NCI-H2107 treated with DMSO at 0.1 percent for 48 hours (cell line): ENCODE results near the gene ACSF3.

ENCODE experiments used
- DNase-seq: peaks from one replicate; lab custom pipeline; 2025; ENCODE audit not compliant: unreplicated experiment; lab: John Stamatoyannopoulos, UW

Gene ACSF3

DNA sequence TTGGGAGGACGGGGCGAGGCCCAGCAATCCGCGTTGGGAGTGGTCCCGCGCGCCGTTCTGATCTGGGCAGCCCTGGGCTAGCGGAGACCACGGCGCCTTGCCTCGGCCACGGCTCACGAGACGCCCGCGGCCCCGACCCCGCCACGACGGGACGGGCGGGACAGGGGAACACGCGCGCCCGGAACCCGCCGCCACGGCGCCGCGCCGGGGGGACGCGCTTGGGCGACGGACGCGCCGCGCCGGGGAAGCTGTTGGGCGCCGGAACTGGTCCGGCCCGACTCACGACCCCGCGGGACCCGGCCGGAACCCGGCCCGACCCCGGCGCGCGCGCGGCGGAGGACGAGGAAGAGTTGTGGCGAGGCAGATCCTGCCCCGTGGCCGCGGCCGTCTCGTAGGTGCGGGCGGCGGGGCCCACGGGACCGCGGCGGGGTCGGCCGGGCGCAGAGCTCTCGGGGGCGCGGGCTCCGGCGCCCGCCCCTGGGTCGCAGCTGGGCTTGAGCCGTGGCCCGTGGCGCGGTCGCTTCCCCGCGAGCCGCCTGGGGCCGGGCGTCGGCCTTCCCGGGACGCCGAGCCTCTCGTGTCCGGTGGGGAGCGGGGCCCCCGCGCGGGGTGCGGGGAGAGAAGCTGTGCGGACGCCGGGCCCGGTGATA is at the start of gene ACSF3:
ACSF3 (plus strand) TSS at position 251 of the 650 bp plus-strand sequence. CDS start 6,830 bp downstream, outside the sequence.
- no peak for DNase-seq

- no peak for DNase-seq
These were observed 49.1 kb upstream of the ACSF3 start for GRCh38 chr16:89044418-89045180.

GRCh38 chr16:89045181-89045815 is 48.4 kb upstream of the ACSF3 start:
- DNase-seq, result no peak

DNA sequence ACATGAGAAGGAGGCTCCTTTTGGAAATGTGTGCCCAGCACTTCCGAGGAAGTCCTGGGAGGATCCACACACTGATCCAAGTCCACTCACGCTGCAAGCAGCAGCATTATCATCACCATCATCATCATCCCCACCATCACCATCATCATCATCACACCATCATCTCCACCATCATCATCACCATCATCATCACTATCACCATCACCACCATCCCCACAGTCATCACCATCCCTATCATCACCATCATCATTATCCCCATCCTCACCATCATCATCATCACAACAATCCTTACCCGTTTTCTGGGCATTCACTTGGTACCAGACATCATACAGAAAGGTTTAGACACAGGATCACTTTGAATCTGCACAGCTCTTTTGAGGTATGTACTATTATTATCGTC is 47.8 kb upstream of the ACSF3 start:
- no peak for DNase-seq

DNA sequence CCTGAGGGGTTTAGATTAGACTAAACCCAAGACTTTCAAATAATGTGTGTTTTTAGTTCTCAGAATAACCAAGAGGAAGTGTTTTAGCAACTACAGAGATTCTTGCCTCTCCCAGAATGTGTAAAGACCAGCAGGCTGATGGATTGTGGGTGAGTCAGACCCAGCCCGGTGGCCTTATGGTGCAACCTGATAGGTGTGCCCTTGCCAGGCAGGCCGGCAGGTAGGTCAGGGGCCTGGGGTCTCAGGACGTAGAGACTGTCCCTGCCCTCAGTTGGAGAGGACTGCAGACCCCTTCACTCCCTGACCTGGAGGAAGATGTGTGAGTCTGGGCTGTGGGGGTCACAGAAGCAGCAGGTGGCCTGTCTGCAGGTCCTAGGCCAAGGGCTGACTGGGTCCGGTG is 47.2 kb upstream of the ACSF3 start:
- DNase-seq, result no peak

DNA sequence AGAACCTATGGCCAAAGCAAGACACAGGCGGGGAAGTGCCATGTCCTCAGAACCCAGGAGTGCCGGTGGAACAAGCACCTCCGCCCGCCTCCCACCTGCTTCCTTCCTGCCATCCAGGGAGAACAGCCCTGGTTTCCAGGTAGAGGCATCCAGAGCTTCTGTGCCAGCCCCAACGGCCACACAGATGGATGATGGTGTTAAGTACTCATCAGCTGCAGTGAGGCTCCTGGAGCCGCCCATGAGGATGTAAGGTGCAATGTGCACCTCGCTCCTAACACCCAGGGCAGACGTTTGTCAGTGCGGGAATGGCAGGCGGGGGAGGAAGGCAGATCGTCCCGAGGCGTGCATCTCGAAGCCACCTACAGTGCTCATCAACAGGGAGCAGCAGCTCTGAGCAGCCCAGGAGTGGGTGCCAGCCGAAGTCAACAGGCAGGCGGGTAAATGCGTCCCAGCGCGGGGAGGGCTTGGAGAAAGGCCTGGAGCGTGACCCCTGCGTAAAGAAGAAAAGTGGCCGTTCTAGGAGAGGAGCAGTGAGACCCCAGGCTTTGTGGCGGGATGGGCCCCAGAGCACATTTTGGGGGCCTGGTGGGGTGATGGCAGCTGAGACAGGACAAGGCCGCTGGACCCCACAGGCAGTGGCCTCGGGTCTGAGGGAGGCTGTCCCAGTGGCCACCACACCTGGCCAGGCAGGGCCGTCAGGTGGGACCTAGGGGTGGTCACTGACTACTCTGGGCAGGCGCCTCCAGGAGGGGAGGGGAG is 46.1 kb upstream of the ACSF3 start:
- no peak for DNase-seq

DNA sequence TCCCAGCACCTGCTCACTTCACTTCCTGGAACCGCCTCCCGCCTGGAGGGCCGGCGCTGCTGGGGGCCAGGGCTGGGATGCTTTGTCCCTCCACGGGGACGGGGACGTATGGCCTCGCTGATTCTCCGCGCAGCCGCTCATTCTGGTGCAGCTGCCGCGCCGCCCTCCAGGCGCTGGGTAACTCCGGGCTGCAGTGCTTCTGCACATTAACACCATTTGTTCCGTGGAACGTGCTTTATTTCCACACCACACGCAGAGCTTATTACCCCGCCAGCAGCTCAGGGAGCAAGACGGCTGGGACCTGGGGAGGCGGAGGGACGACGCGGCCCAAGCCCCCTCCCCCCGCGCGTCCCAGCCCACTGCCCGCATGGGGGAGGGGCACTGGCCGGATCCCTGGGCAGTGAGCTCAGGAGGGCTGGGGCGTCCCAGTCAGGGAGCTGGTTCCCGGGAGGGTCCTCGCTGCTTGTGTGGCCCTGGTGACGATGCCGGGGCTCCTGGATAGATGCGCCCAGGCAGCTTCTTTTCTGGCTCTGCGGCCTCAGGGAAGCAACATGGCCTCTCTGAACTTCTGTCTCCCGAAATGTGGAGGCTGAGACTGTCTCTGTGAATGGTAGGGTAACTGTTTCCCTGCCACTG is 45.4 kb upstream of the ACSF3 start:
- DNase-seq, result no peak

DNA sequence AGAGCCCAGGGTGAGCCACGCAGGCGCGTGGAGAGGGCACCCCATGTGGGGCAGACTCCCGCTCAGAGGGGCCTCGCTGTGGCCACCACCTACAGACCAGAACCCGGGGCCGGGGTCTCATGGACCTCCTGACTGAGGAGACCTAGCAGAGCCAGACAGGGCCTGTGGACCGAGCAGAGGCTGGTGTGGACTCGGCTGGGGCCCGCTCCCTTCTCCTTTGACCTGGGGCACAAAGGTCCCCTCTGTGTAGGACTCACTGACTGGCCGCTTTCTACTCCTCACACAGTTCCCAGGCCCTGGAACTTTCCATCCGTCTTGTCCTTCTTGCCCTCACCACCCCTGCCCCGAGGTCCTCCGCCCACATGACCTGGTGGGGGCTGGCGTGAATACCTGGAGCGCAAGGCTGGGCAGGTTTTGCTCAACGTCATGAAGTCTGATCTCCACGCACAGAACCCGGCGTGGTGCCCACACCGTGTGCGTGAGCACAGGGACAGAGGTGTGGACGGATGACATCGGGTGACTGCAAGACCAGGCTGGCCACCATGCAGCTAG is 44.7 kb upstream of the ACSF3 start:
- no peak for DNase-seq

DNA sequence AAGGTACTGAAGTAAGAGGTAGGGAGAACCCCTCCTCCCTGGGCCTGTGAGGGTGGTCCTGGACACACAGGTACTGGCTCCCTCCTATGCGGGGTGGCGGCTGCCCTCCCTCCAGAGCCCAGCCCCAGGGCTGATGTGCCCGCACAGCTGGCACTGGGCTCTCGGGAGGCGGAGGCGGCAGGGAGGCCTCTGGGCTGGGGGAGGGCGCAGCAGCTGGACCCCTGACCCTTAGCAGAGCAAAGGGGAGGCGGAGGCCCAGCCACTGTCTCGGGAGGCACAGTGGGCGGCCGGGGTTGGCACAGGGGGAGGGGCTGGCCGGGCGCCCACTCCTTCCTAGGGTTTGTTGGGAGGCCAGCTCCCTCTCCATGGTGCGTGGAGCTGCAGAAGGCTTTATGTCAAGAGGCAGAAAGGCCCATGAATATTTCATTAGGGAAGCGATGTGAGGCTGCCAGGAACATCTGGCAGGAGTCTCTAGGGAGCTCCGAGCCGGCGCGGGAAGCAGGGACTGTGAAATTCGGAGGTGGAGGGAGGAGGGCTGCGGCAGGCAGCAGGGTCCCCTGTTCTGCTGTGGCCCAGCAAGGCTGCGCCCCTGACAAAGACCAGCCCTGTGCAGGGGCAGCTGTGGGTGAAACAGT is 44.1 kb upstream of the ACSF3 start:
- DNase-seq, result peak; percentile 31

DNA sequence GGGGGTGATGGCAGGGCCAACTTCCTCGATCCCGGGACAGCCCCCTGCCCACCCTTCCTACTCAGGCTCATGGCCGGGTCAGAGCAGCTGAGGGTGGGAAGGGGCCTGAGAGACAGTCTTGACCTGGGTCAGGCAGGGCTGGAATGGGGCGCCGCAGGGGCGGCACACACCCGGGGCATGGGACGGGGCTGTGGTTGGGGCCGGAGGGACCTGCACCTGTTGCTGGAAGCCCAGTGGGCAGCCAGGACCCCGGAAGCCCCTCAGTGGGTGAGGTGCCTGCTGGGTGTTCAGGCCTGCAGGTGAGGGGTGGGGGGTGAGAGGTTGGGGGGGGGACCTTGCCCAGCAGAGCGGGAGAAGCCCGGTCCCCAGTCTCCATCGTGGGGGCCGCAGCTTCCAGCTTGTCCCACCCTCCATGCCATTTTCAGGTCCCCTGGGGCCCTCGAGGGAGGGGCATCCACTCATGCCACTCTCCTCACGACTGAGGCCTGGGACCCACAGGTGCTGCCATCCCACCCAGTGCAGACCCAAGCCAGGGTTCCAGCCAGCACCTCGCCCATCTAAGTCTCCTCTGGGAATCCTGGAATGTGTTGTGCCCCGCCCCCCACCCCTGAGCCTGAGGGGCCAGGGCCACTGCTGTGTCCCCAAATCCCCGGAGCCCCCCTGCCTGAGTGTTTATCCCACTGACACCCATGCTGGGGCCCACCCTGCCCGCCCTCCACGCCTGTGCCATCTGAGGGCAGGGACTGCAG is 43.4 kb upstream of the ACSF3 start:
- DNase-seq, result no peak

- no peak for DNase-seq
These were observed 42.8 kb upstream of the ACSF3 start for GRCh38 chr16:89050868-89051311.

DNA sequence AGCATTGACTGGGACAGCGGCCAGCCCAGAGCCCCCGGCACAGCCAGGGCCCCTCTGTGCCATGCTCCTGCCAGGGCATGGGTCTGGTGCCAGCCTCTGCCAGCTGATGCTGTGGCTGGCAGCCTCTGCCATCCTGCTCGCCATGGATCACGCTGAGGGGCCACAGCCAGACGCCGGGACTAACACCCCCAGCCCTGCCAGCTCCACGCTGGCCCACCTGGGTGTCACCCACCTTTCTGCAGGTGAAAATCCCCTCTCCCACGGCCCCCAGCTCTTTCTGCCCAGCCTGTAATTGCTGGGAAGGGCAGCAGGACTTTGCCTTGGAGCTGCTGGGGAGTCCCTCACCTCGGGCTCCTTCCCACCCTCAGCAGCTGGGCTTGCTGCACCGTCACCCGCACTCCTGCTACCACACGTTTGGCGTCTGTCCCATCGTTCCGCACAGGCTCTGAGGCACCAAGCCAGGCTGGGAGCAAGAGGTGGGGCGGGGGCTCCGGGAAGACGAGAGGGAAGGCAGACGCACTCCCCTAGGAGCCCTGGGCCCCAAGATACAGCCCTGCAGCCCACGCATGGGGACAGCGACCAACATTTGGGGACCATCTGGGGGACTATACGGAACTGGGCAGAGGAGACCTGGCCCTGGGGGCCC is 42.0 kb upstream of the ACSF3 start:
- no peak for DNase-seq

DNA sequence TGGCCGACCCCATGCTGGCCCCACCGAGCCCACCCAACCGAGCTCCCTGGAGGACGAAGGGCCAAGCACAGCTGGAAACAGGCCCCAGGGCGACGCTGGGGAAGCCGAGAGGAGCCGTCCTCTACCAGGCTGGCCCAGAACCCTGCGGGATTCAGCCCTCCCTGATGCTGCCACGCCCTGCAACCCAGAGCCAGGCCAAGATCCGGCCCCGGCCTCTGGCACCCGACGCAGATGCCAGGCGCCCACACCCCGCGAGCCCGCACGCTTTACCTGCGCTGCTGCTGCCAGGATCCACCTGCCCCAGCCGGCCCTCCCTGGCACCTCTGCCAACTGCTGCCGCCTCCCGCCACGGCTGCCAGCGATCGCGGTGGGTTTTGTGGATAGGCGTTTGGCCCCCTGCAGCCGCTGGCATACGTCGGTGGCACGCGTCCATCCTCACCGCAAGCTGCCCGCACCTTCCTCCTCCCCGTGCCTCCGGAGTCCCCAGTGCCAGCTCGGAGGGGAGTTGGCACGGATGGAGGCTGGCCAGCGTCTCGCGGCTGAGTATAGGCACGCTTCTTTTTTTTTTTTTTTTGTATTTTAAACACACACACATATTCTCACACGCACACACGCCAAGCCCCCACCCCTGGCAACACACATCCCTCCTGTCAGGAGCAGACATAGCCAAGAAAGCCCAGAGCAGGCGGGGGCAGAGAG is 41.3 kb upstream of the ACSF3 start:
- no peak for DNase-seq

DNA sequence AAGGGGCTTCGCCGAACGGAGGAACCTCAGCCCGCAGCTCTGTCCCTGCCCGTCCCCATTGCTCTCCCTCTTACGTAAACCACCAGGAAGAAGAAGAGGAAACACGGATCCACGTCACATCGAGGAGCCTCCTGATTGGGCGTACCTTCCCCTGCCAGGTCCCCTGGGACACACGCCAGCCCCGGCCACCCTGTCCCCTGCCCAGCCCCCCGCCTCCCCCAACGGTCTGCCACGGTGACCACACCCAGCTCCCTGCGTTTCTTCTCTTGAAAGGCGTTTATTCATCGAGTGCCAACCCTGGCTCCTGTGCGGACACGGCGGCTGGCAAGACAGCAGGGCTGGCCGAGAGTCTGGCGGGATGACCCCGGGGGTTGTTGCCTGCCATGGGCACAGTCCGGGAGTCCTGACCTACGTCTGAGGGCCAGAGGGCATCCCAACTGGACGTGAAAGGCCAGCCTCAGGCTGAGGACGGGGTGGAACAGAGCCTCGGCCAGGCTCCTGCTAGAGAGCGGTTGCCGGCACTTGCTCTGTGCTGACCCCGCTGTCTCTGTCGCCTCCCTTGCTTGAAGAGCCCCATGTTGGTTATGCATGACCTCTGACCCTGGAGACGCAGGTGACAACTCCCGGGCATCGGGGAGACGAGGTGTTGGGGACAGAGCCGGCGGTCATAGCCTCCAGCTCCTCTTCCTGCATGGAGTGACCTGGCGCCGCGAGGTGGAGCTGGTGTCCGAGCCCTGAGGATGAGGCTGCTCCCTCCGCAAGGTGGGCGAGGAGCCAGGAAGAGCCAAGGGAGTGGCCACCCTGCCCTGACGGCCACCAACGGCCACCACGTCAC is 40.5 kb upstream of the ACSF3 start:
- peak; percentile 77 for DNase-seq

GRCh38 chr16:89053725-89054029 is 40.0 kb upstream of the ACSF3 start:
- no peak for DNase-seq

- DNase-seq, result no peak
These were observed 39.4 kb upstream of the ACSF3 start for GRCh38 chr16:89054261-89054661.

GRCh38 chr16:89054714-89055113 is 38.9 kb upstream of the ACSF3 start:
- no peak for DNase-seq

DNA sequence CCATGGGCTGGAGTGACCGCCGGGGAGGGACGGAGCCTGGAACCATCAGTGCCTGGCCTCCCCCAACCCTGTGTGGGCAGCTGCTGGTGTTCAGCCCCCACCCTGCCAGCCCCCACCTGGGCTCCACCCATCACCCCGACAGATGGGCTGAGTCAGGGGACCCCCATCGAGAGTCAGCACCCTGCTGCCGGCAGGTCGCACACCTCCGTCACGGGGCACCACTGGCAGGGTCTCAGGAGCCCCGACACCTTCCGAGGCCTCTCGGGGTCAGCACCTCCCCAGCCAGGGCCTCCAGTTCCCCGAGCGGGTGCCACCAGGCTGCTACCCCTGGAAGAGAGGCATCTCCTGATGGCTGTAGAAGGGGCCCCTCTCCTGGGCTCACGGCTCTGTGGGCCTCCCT is 38.3 kb upstream of the ACSF3 start:
- no peak for DNase-seq
